HCT116 (cell line): ENCODE results near the gene CHML. TPM values are rescaled to one million over a fixed set of nuclear protein-coding genes. Genes with fewer than 3 reads are reported as not detected.

ENCODE experiments used
- CEBPB ChIP-seq: IDR thresholded peaks from 2 replicates; pipeline ENCODE4 v1.6.1; 2012; ENCODE audit warnings: low read depth
- EZH2 ChIP-seq: fragments of 200-600 bp; sonication (generic); IDR thresholded peaks from 2 replicates; pipeline ENCODE4 v1.6.1; 2017; ENCODE audit warnings: antibody characterized with exemption, mixed run types
- EZH2phosphoT487 ChIP-seq: fragments of 200-600 bp; IDR thresholded peaks from 2 replicates; pipeline ENCODE4 v1.6.1; 2018; ENCODE audit warnings: antibody characterized with exemption, borderline replicate concordance
- POLR2AphosphoS5 ChIP-seq: IDR thresholded peaks from 2 replicates; pipeline ENCODE4 v1.6.1; 2011; ENCODE audit warnings: mild to moderate bottlenecking, low read depth, low read length, moderate library complexity
- total RNA-seq: library from RNA; stranded (reverse); gene quantifications from one replicate; pipeline ENCODE4 v1.2.1, GENCODE V29; 2021; ENCODE audit not compliant: unreplicated experiment

The CHML gene
- total RNA-seq, 1 experiment from 2014 or later = 9.7 TPM

DNA sequence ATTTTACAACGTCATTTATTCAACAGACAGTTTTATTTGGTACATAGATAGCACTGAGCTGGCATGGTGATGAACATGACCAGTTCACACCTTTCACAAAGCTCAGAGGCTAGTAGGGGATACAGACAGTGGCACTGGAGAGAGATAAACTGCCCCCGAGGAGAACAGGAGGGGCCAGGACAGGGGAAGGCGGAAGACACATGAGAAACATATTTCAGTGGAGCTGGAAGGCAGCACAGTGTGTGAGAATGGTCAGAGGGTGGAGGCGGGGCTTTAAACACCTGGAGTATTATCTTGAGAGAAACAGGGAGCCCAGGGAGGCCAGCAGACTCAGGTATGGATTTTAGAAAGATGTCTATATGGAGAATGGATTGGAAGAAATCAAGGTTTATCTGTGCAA is 49.5 kb downstream of the CHML start (continued):
- TF ChIP-seq EZH2 = no peak
- no peak for TF ChIP-seq POLR2AphosphoS5
- no peak for TF ChIP-seq CEBPB
- no peak for TF ChIP-seq EZH2phosphoT487

Other genes with a start within 250 kb of the CHML start
- 67.7 TPM for gene FH, start 120.6 kb downstream of the CHML start, total RNA-seq
- gene KMO, start 108.0 kb downstream of the CHML start, total RNA-seq = not detected
- 6.1 TPM for gene OPN3, start within 50 bp of the CHML start, total RNA-seq
- gene WDR64, start 11.9 kb upstream of the CHML start, total RNA-seq = not detected
- 32.9 TPM for gene EXO1, start 207.8 kb upstream of the CHML start, total RNA-seq